Endothelial cell (in vitro differentiated cells): ENCODE results near the gene PRKAR2B. TPM values are rescaled to one million over a fixed set of nuclear protein-coding genes. Genes with fewer than 3 reads are reported as not detected.

Source experiments
- DNase-seq: peaks from one replicate; pipeline ENCODE4 v3.0.0; 2021; ENCODE audit warnings: low spot score
- H3K27ac Mint-ChIP-seq: one replicate; pipeline ENCODE4 v1.8.0; 2021; ENCODE audit warnings: mixed read lengths, inconsistent platforms; ENCODE audit not compliant: unreplicated experiment
- H3K27me3 Mint-ChIP-seq: one replicate; pipeline ENCODE4 v1.8.0; 2021; ENCODE audit warnings: mild to moderate bottlenecking, moderate library complexity, mixed read lengths, inconsistent platforms; ENCODE audit not compliant: unreplicated experiment
- H3K36me3 Mint-ChIP-seq: one replicate; pipeline ENCODE4 v1.8.0; 2021; ENCODE audit warnings: mild to moderate bottlenecking, low read depth, mixed read lengths, inconsistent platforms; ENCODE audit not compliant: unreplicated experiment
- H3K4me1 Mint-ChIP-seq: one replicate; pipeline ENCODE4 v1.8.0; 2021; ENCODE audit warnings: mild to moderate bottlenecking, mixed read lengths, inconsistent platforms; ENCODE audit not compliant: unreplicated experiment
- H3K4me3 Mint-ChIP-seq: one replicate; pipeline ENCODE4 v1.8.0; 2021; ENCODE audit warnings: mild to moderate bottlenecking, mixed read lengths, inconsistent platforms; ENCODE audit not compliant: unreplicated experiment
- H3K9me3 Mint-ChIP-seq: one replicate; pipeline ENCODE4 v1.8.0; 2021; ENCODE audit warnings: mixed read lengths, inconsistent platforms; ENCODE audit not compliant: unreplicated experiment
- total RNA-seq: library from RNA; stranded (reverse); fragmentation: NEBNext Ultra II Directional; extraction: Animal tissue kit (Norgen Biotek cat#: 25700); gene quantifications from one replicate; pipeline ENCODE4 v1.2.1, GENCODE V29; 2021; ENCODE audit not compliant: unreplicated experiment
- TF ChIP-seq, protein P1 (sequence below): fragments of 200-600 bp; sonication (generic); IDR thresholded peaks from one replicate; pipeline ENCODE4 v1.5.0; 2021; ENCODE audit warnings: antibody characterized with exemption; ENCODE audit not compliant: unreplicated experiment

PRKAR2B gene
- total RNA-seq, 1 donor from 2014 or later, result 28.4 TPM

DNA sequence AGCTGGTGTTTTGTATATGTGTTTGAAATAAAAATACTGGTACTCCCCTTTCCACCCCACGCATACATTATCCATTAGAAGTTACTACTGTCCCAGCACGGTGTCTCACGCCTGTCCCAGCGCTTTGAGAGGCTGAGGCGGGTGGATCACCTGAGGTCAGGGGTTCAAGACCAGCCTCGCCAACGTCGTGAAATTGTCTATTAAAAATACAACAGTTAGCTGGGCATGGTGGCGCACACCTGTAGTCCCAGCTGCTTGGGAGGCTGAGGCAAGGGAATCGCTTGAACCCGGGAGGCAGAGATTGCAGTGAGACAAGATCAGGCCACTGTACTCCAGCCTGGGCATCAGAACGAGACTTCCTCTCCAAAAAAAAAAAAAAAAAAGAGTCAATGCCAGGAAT lies 127.0 kb downstream of the PRKAR2B start:
- Mint-ChIP-seq H3K4me3 (no peak overlapping the region), H3K36me3 (peaks cover 10% of the 10 kb centered on the region), H3K4me1 (peaks cover 34% of the 10 kb centered on the region), H3K9me3 (peaks cover 6% of the 10 kb centered on the region), H3K27ac (no peak overlapping the region), H3K27me3 (peaks cover 19% of the 10 kb centered on the region)
- no peak for DNase-seq
- TF ChIP-seq, protein P1, sequence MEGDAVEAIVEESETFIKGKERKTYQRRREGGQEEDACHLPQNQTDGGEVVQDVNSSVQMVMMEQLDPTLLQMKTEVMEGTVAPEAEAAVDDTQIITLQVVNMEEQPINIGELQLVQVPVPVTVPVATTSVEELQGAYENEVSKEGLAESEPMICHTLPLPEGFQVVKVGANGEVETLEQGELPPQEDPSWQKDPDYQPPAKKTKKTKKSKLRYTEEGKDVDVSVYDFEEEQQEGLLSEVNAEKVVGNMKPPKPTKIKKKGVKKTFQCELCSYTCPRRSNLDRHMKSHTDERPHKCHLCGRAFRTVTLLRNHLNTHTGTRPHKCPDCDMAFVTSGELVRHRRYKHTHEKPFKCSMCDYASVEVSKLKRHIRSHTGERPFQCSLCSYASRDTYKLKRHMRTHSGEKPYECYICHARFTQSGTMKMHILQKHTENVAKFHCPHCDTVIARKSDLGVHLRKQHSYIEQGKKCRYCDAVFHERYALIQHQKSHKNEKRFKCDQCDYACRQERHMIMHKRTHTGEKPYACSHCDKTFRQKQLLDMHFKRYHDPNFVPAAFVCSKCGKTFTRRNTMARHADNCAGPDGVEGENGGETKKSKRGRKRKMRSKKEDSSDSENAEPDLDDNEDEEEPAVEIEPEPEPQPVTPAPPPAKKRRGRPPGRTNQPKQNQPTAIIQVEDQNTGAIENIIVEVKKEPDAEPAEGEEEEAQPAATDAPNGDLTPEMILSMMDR, result no peak

DNA sequence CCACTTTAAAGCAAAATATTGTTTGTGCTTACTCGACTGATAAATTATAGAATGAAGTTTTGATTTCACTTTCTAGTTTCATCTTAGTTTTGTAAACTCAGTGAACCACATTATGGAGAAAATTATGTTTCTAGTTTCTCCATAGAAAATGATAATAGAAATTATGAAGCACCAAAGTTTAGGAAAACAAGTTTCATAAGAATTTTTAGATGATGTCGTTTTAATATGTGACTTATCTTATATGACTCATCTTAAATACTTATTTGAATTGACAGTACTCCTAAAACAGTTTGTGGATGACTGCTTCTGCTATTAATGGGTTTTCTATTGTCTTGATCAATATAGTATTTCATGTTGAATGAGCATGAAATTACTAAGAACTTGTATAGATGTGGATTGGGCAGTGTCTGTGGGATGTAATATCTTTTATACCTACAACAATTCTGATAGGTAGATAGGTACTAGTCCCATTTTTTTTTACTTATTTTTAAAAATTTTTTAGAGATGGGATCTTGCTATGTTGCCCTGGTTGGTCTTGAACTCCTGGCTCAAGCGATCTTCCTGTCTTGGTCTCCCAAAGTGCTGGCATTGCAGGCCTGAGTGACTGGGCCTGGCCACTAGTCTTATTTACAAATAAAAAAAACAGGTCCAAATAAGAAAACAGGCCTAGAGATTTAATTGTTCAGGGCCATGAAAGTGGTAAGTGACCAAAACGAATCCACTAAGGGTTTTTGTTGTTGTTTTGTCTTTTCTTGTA lies 127.9 kb downstream of the PRKAR2B start:
- peaks cover 31% of the 10 kb centered on the region for H3K4me1 Mint-ChIP-seq
- DNase-seq, result no peak
- peaks cover 18% of the 10 kb centered on the region for H3K27me3 Mint-ChIP-seq
- peaks cover 9% of the 10 kb centered on the region for H3K36me3 Mint-ChIP-seq
- no peak overlapping the region for H3K4me3 Mint-ChIP-seq
- H3K27ac Mint-ChIP-seq, result no peak overlapping the region
- H3K9me3 Mint-ChIP-seq, result peaks cover 6% of the 10 kb centered on the region
- TF ChIP-seq, protein P1, result no peak

DNA sequence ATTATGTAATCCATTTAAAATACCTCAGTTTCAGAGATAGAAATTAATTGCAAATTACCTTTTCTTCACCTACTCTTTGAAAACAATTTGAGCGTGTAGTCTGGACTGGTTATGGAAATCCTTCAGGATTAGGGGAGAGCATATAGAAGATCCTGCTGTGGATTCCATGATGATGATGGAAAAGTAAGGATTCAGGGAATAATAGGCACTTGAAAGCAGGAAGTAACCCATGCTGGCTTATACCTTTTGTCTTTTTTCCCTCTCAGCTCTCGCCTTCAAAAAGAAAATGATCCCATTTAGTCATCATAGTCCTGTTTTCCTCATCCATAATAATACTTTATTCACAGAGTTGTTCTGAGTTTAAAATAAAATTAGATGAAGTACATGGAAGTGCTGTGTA lies 128.7 kb downstream of the PRKAR2B start:
- H3K4me1 Mint-ChIP-seq, result peaks cover 25% of the 10 kb centered on the region
- no peak for DNase-seq
- peaks cover 5% of the 10 kb centered on the region for H3K9me3 Mint-ChIP-seq
- H3K36me3 Mint-ChIP-seq, result peaks cover 6% of the 10 kb centered on the region
- H3K27ac Mint-ChIP-seq, result no peak overlapping the region
- no peak overlapping the region for H3K4me3 Mint-ChIP-seq
- TF ChIP-seq, protein P1, result no peak
- H3K27me3 Mint-ChIP-seq, result peaks cover 11% of the 10 kb centered on the region

DNA sequence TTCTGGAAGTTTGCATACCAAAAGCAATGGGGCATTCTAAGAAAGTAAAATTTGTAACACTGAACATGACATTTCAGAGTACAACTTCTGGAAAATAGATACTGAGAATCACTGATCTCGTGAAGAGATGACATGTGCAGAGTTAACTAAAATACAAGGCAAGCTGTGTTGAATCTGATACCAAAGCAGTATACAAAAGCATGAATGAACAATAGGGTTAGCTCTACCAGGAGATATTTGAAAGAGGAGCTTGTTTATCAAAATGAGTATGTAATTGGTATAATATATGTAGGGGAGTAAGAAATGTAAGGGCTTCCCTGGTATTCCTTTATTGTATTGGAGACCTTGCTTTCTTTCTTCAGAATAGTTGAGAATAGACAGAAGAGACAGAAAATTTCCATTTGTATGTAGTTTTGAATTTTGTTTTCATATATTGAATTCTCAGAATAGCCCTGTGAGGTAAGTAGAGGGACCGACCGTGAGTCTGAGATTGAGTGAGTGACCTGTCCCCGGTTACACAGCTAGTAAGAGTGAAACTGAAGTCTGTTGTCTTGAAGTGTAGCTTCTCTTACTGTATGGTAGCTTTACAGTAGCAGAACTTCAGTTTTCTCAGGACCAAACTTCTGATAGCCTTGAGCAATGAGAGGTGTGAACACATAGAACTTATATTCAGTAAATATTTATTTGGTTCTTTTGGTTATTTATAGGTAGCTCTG lies 129.3 kb downstream of the PRKAR2B start:
- H3K9me3 Mint-ChIP-seq, result no peaks in the 10 kb centered on the region
- no peak for DNase-seq
- H3K36me3 Mint-ChIP-seq, result peaks cover 2% of the 10 kb centered on the region
- H3K27ac Mint-ChIP-seq, result no peak overlapping the region
- no peak overlapping the region for H3K4me3 Mint-ChIP-seq
- peaks cover 18% of the 10 kb centered on the region for H3K4me1 Mint-ChIP-seq
- TF ChIP-seq, protein P1, result no peak
- peaks cover 4% of the 10 kb centered on the region for H3K27me3 Mint-ChIP-seq
